Measurements from ENCODE around the gene REV3L. TPM values are rescaled to one million over a fixed set of nuclear protein-coding genes. Genes with fewer than 3 reads are reported as not detected.

REV3L gene
- total and polyA plus RNA-seq, 2 donors (not counting 3 experiments of a cell fraction or from before 2014, with no cell fraction given): 6.0 to 22.7 TPM

- no peak overlapping the region for H3K27ac ChIP-seq (ENCODE audit: insufficient read depth, low read depth, low read length)
- H3K9me1 ChIP-seq (replicated peaks; ENCODE audit: control insufficient read depth, extremely low read depth, insufficient read depth, low read length): no peaks in the 10 kb centered on the region
- FAIRE-seq (peak; percentile 69), DNase-seq (ENCODE audit: low read depth, low spot score) (peak; percentile 54)
- peaks cover 35% of the 10 kb centered on the region for H3K79me2 ChIP-seq (ENCODE audit: control insufficient read depth, insufficient read depth, low read length)
- H2AFZ ChIP-seq (ENCODE audit: low read depth, low read length): no peak overlapping the region
- BruUV-seq (replicated peaks): no TSS peak
- peaks cover 45% of the 10 kb centered on the region for H3K4me1 ChIP-seq (ENCODE audit: control insufficient read depth, extremely low read depth, insufficient read depth, low read length)
- H3K27me3 ChIP-seq (ENCODE audit: control insufficient read depth in 2 of 2, insufficient read depth in 2 of 2, low read length in 2 of 2): no peaks in the 10 kb centered on the region
- dilution Hi-C loops (cut with MboI; ENCODE audit: extremely low pct_ligation_motif_present, low sequenced_read_pairs) (no loop called here), intact Hi-C loops (cut with micrococcal nuclease) (no loop called here)
- H4K20me1 ChIP-seq (replicated peaks; ENCODE audit: control insufficient read depth, extremely low read depth, insufficient read depth, low read length): no peaks in the 10 kb centered on the region
- no peak overlapping the region for H3K9ac ChIP-seq (replicated peaks; ENCODE audit: extremely low read depth, insufficient read depth, low read length)
- no peak overlapping the region for H3K4me2 ChIP-seq (ENCODE audit: insufficient read depth, low read length)
- POLR2A ChIA-PET: no interaction called here
- H3K9me3 ChIP-seq (replicated peaks; ENCODE audit: control insufficient read depth, insufficient read depth, low read length): no peaks in the 10 kb centered on the region
- CTCF ChIA-PET: interaction anchor here (1.5 to 2.8 kb wide), 2 partner anchors 28 to 55 kb away, joined by 3 to 25 read pairs; no protein-coding TSS in a partner anchor
- no peak overlapping the region for H3K4me3 ChIP-seq (replicated peaks in 1 of 3; ENCODE audit: insufficient read depth in 1 of 3, low read depth in 1 of 3, low read length in 3 of 3)
- TF ChIP-seq POLR2A (IDR thresholded peaks at IDR 0.05; ENCODE audit: low read depth, low read length): no peak
- TF ChIP-seq POLR2AphosphoS5 (IDR thresholded peaks at IDR 0.05; ENCODE audit: insufficient read depth, low read depth, low read length): no peak
- TF ChIP-seq CTCF (IDR thresholded peaks at IDR 0.05; ENCODE audit: extremely low read depth in 1 of 2, insufficient read depth in 1 of 2, low read depth in 1 of 2, low read length in 2 of 2): no peak
- peak; percentile 12 for TF ChIP-seq GATA2 (IDR thresholded peaks at IDR 0.05; ENCODE audit: insufficient read depth, insufficient read length, low read depth, low read length)
- TF ChIP-seq EZH2 (IDR thresholded peaks at IDR 0.05; ENCODE audit: borderline replicate concordance, low read depth, low read length, severe bottlenecking): no peak
- H3K36me3 ChIP-seq (ENCODE audit: control insufficient read depth in 2 of 2, extremely low read depth in 1 of 2, insufficient read depth in 2 of 2, low read length in 2 of 2): no peaks in the 10 kb centered on the region
Observed at GRCh38 chr6:111423055-111423633, 59.9 kb downstream of the REV3L start.

Measured in endothelial cell of umbilical vein (primary cell).